ENCODE data around the gene C11orf42.

DNA sequence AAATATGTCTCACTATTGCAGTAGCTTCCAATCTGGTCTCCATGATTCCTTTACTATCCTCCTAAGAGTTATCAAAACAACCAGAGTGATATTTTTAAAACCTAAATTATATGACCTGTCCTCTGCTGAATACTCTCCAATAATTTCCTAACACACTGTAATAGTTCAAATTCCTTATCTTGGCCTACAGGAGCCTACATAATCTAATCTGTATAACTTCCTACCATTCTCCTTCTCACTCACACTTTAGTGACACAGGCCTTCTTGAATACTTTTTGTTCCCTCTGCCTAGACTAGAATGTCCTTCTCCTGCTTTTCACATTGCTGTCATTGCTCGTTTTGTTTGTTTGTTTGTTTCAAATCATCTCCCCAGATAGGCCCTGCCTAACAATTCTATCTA, 19.7 kb downstream of the C11orf42 start:
- TF ChIP-seq FOXA1 (IDR thresholded peaks at IDR 0.05) (no peak), CTCF (IDR thresholded peaks at IDR 0.05; ENCODE audit: low read depth, low read length, missing input control) (no peak), YY1 (IDR thresholded peaks at IDR 0.05) (no peak), GABPA (IDR thresholded peaks at IDR 0.05 in 1 of 2, conservative IDR thresholded peaks at IDR 0.05 in 1 of 2) (no peak)
